NOMO-1 (cell line): ENCODE data around the gene LY6G5C.

ENCODE experiments used
- DNase-seq, 2 experiments: peaks; one replicate each; lab custom pipeline; 2025; ENCODE audit not compliant: unreplicated experiment in 2 of 2; lab: John Stamatoyannopoulos, UW

The LY6G5C gene

DNA sequence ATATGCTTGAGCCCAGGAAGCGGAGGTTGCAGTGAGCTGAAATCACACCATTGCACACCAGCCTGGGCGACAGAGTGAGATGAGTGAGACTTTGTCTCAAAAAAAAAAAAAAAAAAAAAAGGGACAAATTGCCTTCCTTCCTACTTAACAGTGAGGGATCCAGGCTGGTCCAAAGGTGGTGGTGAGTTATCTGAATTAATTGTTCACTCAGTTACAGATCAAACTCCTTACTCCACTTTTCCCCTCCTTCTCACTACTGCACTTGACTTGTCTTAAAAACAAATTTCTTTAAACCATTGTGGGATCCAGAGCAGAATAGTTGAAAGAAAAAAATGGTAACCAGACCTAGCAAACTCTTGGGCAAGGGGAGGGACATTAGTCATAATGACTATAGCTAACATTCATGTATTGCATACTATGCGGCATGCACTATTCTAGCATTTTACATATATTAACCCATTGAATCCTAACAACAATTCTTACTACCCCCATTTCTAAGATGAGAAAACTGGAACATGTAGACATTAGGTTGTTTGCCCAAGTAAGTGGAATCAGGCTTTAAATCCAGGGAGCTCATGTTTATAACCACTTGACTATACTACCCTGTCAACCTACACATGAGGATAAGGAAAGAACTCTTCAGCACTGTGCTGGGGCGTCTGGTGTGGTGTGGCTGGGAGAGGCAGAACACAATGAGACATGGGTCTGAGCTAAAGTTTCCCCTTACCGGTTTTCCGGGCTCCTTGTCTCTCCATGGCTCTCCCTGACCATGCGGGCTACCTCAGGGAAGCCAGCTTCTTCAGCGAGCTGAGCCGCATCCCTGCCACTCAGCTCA lies 17.5 kb downstream of the LY6G5C start:
- peak in 1 of 2 experiments; percentile 15 for DNase-seq

- no peak for DNase-seq
Observed at GRCh38 chr6:31662124-31662723, 18.6 kb downstream of the LY6G5C start.

GRCh38 chr6:31661262-31662123 lies 19.4 kb downstream of the LY6G5C start:
- no peak for DNase-seq

DNA sequence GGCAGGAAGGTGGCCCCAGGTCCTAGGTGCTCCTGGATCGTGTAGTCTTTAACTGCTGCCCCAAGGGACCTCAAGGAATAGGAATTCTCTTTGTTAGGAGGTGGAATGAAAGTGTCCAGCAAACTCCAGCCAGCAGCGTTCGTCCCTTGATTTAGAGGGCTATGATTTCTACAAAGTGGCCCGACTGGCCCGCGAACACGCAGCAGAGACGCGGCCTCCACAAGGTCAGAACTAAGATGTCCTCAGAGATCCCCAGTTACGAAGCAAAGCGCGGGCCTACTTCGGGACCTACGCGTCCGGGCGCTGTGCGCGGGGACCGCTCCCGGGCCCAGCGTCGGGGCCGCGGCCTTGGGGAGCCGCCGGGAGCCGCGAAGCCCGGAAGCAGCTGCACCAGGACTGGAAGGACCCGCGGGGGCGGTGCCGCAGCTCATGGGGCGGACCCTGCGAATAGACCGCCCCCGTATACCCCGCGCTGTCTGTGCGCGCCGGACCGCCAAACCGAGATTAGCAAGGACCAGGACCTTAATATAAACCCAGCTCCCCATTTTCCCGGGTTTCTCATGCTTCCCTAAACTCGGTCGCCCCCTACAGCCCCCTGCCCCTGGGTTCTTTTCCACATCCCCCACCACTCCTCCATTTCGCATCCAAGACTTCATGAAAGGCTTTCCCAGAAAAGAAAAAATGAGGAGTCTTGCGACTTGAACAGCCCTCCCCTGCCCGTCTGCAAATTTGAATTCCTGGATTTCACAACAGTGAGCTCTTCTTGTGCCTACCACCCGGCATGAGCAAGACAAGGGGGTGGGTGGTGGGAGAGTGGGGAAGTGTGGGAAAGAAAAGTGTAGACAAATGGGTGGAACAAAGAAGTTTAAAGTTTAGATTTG lies 20.2 kb downstream of the LY6G5C start, which contains the start of gene C6orf47:
Gene C6orf47, minus strand, starts transcription at position 398 of the 881 bp plus-strand sequence. CDS start 831 bp downstream, outside the sequence.
- peak; percentile 59 to 66 for DNase-seq

- DNase-seq: peak; percentile 57
Observed at GRCh38 chr6:31659649-31660380, 21.1 kb downstream of the LY6G5C start.

- DNase-seq: no peak
Observed at GRCh38 chr6:31658983-31659648, 21.8 kb downstream of the LY6G5C start.

- DNase-seq: no peak
Observed at GRCh38 chr6:31658158-31658688, 22.6 kb downstream of the LY6G5C start.

GRCh38 chr6:31657406-31658157 lies 23.3 kb downstream of the LY6G5C start:
- no peak for DNase-seq

DNA sequence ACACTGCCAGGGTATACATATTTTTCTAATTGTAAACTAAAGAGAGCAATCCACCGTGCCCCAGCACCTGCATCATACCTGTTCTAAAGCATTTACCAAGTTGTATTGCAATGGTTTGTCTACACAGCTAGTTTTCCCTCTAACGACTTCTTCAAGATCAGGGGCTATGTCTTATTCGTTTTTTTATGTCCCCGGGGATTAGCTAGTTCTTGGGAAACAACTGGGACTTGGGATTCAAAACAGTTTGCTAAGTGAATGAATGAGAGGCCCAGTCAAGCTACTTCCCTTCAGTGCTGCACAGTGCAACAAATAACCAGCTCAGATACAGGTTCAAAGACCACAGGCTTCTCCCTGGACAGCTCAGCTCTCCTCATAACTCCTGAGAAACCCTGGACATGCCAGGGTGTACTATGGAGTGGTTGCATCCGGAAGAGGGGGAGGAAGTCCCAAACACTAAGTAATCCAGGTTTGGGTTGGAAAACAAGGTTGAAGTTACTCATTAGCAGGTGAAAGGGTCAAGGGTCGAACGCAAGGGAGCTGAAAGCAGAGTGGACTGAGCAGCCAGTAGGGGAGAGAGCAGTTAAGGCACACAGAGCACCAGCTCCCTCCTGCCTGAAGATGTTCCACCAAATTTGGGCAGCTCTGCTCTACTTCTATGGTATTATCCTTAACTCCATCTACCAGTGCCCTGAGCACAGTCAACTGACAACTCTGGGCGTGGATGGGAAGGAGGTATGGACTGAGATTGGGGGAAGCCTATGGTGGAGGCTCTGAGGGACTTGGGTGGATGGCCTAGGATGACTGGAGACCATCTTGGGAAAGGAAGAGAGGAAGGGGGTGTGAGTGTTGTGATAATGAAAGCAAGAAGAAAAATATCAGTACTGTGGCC lies 25.3 kb downstream of the LY6G5C start, which contains the start of gene APOM:
Gene APOM, plus strand, starts transcription at position 546 of the 889 bp plus-strand sequence. Its CDS starts 73 bp downstream, at position 619.
- DNase-seq: no peak

DNA sequence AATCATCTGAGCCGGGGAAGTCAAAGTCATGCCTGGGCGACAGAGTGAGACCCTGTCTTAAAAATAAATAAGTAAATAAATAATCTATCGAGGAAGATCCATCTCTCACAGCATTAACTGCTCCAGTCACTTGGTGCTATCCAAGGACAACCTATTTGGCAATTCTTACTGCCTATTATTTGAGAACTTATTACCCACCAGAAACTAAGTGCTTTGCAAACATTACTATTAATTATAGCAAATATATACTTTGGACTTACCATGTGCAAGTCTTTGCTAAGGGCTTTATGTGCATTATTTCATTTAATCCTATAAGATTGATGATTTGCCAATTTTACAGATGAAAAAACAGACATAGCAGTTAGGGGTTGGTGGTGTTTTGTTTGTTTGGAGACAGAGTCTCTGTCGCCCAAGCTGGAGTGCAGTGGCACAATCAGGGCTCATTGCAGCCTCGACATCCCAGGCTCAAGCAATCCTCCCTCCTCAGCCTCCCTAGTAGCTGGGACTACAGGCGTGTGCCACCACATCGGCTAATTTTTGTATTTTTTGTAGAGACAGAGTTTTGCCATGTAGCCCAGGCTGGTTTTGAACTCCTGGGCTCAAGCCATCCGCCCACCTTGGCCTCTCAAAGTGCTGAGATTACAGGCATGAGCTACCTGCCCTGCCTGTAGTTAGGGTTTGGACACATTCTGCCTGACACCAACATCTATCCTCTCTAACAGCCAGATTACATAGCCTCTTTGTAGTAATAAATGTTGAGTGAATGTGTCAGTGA lies 26.1 kb downstream of the LY6G5C start:
- no peak for DNase-seq

DNA sequence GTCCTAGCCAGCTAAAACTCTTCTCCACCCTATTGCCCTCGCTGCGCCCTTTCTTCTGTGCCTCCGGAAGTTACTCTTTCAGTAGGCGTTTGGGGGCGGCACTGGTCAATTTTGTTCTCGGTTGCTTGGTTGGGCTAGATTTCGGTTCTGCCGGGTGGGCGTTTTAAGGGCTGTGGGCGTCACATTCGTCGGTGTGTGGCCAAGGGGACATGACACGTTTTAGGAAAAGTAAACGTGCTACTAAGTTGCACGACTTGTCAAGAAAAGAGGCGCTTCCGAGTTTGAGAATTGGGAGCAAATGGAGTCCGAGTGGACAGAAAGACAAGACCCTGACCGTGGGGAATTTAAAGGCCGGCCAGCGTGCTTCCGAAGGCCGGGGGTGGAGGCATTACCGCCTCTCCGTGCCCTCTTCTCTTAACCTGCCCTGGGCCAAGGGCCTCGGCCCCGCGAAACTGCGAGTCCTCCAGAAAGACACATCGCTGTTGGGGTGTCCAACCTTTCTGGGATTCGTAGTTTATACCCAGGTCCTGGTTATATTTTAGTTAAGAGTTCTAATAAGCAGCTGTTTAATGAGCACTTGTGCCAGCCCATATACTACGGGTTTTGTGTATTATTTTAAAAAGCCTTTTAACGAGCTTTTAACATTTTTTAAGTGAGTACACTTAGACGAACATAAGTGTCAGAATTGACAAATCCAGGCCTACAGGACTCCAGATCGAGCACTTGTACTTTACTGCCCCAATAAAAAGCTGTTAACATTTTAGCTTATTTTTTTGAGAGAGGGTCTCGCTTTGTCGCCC lies 27.7 kb downstream of the LY6G5C start:
- peak; percentile 95 to 96 for DNase-seq

DNA sequence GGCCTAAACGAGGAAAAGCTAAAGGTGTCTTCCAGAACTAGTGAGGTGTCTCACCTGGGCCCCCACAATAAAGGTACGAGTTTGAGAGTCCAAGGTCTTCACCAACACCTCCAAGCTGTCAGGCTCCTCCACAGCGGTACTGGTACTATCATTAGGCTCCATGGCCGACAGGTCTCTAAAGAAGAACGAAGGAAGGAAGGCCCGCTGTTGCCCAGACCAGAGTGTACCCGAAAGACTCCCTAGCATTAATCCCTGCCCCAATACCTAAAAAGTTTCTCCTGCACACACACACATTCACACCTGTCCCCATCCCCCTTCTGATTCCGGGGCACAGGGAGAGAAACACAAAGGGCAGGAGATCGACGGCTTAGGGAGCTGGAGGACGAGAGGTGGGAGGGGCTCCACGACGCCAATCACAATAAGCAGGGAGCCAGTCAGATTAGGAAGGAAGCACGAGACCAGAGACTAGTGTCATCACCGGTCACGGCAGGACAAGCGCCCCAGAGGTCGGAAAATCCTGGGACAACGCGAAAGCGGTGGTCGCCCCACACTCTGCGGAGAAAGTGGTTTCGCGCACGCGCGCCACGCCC lies 29.2 kb downstream of the LY6G5C start:
- peak; percentile 39 to 80 for DNase-seq

- no peak for DNase-seq
Observed at GRCh38 chr6:31645325-31645724, 35.5 kb downstream of the LY6G5C start.

DNA sequence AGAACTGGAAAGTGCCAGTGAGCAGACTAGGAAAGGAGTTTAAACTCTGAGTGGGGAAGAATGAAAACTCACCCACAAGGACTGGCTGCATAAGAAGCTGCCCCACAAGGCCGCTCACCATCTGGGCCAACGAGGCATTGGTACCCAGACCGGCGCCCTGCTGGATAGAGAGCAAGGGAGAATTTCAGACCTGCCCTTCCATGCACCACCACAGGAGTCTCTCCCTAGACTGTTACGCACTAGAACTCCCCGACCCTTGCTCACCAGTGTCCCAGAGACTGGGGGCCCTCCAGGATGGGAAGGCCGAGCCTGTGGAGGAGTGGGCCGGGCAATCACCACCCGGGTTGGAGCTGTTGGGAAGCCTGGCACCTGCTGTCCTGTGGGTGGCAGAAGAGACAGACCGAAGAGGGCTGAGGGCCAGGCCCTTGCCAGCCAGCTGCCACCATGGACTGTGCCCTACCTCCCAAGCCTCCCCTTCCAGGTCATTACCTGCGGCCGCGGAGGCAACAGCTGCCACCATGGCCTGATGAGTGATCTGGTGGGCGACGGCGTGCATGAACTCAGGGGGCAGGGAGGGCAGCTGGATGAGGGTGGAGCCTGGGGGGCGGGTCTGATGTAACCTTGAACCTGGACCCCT lies 36.9 kb downstream of the LY6G5C start:
- DNase-seq: no peak
